HS-5 (cell line): ENCODE results near the gene SRGN.
"Not testable (repeated sequence)": the region's sequence is repeated elsewhere in the genome, so short reads cannot be mapped to it uniquely, and the experiment has no call there.

Source experiments
- DNase-seq: peaks from one replicate; pipeline ENCODE4 v3.0.0-alpha.2; 2012; ENCODE audit warnings: low read depth

The SRGN gene

DNA sequence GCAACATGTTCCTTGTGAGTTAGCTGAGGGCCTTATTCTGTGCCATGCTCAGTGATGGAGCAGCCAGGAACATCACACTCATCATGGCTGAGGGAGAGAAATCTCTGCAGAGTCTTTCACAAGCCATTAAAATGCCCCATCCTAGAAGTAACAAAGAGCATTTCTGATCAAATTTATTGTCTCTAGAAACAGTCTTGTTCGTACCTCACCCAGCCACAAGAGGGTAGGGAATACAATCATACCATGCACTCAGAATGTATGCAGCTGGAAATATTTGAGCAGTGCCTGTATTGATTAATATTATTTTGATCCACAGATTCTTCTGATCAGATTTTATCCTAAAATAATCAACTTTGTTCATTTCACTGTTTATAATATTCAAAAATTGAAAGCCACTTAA, 53.4 kb downstream of the SRGN start:
- no peak for DNase-seq

DNA sequence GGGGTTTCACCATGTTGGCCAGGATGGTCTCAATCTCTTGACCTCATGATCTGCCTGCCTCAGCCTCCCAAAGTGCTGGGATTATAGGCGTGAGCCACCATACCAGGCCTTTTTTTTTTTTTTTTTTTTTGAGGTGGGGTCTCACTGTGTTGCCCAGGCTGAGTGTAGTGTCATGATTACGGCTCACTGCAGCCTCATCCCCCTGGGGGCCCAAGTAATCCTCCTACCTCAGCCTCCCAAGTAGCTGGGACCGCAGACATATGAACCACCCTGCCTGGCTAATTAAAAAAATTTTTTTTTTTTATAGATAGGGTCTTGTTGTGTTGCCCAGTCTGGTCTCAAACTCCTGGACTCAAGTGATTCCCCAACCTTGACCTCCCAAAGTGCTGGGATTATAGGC, 54.2 kb downstream of the SRGN start:
- DNase-seq: not testable (repeated sequence)

DNA sequence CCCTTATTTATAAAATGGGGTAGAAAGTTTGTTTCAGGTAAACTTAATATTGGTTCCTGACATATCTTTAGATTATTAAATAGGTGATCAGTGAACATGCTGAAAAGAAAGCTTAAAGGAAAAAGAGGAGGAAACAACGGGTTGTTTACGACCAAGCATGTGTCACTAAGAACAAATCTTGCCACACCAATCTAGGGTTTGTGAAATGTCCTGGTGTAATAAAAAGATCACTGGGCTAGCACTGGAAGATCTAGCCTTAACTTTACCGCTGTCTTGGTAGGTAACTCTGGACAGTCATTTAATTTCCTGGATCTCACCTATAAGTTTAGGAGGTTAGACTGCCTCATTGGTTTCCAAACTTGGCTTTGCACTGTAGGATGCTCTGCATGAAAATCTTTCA, 55.1 kb downstream of the SRGN start:
- no peak for DNase-seq

DNA sequence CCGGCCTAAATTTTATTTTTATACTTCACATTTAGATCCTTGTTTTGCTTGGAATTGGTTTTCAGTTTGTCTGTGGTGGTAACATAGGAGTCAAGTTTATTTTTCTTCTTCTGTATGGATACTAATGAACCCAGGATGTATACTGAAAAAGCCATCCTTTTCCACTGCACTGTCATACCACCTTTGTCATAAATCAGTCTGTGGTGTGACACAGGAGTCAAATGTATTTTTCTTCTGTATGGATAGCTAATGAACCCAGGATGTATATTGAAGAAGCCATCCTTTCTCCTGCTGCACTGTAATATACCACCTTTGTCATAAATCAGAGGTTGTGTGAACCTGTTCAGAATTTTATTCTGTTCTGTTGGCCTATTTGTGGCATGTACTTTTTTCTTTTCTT, 57.4 kb downstream of the SRGN start:
- no peak for DNase-seq

DNA sequence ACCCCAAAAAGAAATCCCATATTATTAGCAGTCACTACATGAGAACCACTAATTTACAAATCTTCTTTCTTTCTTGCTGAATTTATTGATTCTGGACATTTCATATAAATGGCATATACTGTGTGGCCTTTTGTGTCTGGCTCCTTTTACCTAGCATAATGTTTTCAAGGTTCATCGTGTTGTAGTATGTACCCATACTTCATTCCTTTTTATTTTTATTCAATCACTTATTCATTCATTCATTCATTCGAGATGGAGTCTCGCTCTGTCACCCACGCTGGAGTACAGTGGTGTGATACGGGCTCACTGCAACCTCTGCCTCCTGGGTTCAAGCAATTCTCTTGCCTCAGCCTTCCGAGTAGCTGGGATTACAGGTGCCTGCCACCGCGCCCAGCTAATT, 58.0 kb downstream of the SRGN start:
- DNase-seq: no peak

DNA sequence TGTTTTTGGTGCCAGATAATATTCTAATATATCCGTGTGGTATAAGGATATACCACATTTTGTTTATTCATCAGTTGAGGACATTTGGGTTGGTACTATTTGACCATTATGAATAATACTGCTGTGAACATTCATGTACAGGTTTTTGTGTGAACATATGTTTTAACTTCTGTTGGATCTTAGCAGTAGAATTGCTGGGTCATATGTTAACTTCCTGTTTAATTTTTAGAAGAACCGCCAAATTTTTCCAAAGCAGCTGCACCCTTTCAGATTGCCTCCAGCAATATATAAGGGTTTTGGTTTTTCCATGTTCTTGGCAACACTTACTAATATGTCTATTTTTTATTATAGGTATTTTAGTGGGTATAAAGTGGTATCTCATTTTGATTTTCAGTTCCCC, 58.9 kb downstream of the SRGN start:
- no peak for DNase-seq

DNA sequence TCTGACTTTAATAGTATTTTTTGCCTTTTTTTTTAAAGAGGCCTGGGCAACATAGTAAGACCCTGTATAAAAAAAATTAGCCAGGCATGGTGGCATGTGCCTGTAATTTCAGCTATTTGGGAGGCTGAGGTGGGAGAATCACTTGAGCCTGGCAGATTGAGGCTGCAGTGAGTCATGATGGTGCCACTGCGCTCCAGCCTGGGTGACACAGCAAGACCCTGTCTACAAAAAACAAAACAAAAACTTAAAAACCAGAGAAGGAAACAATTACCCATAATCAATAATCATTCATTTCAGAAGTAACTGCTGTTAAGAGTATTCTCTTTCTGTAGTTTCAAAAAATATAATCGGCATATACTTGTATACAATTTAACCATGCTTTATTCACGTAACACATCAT, 64.1 kb downstream of the SRGN start:
- no peak for DNase-seq

DNA sequence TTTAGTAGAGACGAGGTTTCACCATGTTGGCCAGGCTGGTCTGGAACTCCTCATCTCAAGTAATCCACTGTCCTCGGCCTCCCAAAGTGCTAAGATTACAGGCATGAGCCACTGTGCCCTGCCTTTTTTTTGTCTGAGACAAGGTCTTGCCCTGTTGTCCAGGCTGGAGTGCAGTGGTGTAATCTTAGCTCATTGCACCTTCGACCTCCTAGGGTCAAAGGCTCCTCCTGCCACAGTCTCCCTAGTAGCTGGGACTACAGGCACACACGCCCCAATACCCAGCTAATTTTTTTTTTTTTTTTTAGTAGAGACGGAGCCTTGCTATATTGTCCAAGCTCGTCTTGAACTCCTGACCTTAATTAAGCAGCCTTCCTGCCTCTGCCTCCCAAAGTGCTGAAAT, 65.3 kb downstream of the SRGN start:
- DNase-seq: no peak
